Adrenal gland (tissue), 12 donors: ENCODE results near the gene BTBD19. TPM values are rescaled to one million over a fixed set of nuclear protein-coding genes. Genes with fewer than 3 reads are reported as not detected.
"Not testable (repeated sequence)": the region's sequence is repeated elsewhere in the genome, so short reads cannot be mapped to it uniquely, and the experiment has no call there.

ENCODE experiments used
- DNase-seq, 7 donors: peaks; one replicate each; pipeline ENCODE4 v3.0.0-alpha.2; 2019 to 2020
- H3K27ac ChIP-seq, 5 donors: fragments of 200-600 bp; sonication (generic) in 4 of 5; 1 replicate in 3 of 5; 2 replicates in 2 of 5; pipeline versions ENCODE4 v1.5.1 to v1.8.0; 2016 to 2020; ENCODE audit warnings: mild to moderate bottlenecking in 1 of 5
- H3K27me3 ChIP-seq: fragments of 200-600 bp; 2 replicates; pipeline ENCODE4 v1.8.0; 2021
- H3K36me3 ChIP-seq, 2 donors: fragments of 200-600 bp; replicated peaks in 1 of 2; 1 replicate in 1 of 2; 2 replicates in 1 of 2; pipeline versions ENCODE4 v1.5.1 to v1.8.0; 2018 to 2022
- H3K4me1 ChIP-seq, 2 donors: fragments of 200-600 bp; replicated peaks in 1 of 2; 1 replicate in 1 of 2; 2 replicates in 1 of 2; pipeline versions ENCODE4 v1.5.1 to v1.8.0; 2018 to 2021
- H3K4me3 ChIP-seq, 4 donors: fragments of 200-600 bp; sonication (generic) in 3 of 4; one replicate each; pipeline ENCODE4 v1.5.1; 2016 to 2018
- H3K9me3 ChIP-seq, 3 donors: fragments of 200-600 bp; sonication (generic) in 1 of 3; replicated peaks in 1 of 3; 1 replicate in 2 of 3; 2 replicates in 1 of 3; pipeline versions ENCODE4 v1.5.1 to v1.8.0; 2016 to 2021
- CTCF ChIP-seq, 6 experiments: fragments of 450-650 bp in 4 of 6; fragments of 200-600 bp in 2 of 6; sonication (generic) in 1 of 6; IDR thresholded peaks; 1 replicate in 5 of 6; 2 replicates in 1 of 6; pipeline versions ENCODE4 v1.5.1 to v1.8.0; 2016 to 2021; ENCODE audit warnings: antibody characterized with exemption in 6 of 6, mild to moderate bottlenecking in 2 of 6, moderate library complexity in 1 of 6
- POLR2A ChIP-seq, 2 donors: fragments of 450-650 bp; IDR thresholded peaks; one replicate each; pipeline ENCODE4 v1.6.1; 2017; ENCODE audit warnings: antibody characterized with exemption in 2 of 2, mild to moderate bottlenecking in 2 of 2, moderate library complexity in 1 of 2
- WGBS, 4 donors: extraction: QIAGEN DNeasy Blood & Tissue Kit in 2 of 4; methylation state at CpG; one replicate each; pipeline versions ENCODE4 v1.1.5 to v1.1.7; 2013 to 2017; 5-methylcytosine and 5-hydroxymethylcytosine counted together
- intact Hi-C, 2 donors: fragments of 100-400 bp; cut with DNase I; formaldehyde crosslinking; loops; one replicate each; pipeline versions ENCODE4 v1.14.1 to v1.15.0; 2022 to 2023
- polyA plus RNA-seq, 3 donors: library from polyadenylated mRNA; stranded (reverse); fragments of 200-250 nt in 2 of 3; fragments of 350-450 nt in 1 of 3; fragmentation: Illumina TruSeq in 1 of 3; extraction: RNeasy Lipid Tissue Mini Kit (QIAGEN cat#74804) in 1 of 3; gene quantifications; one replicate each; pipeline ENCODE4 v1.2.3, GENCODE V29; 2013 to 2014
- total RNA-seq, 9 donors: library from RNA; depleted of rRNA in 4 of 9; stranded (reverse); fragments of >200 nt in 4 of 9; fragments of 120-200 nt in 1 of 9; fragmentation: NEBNext Ultra II Directional in 1 of 9; extraction: Animal tissue kit (Norgen Biotek cat#: 25700) in 1 of 9; gene quantifications; one replicate each; pipeline versions ENCODE4 v1.1.0 to v1.2.4, GENCODE V29; 2013 to 2023
- donor health status: healthy with polysubstance abuse.
- donor health status: Bipolar disorder and iron deficiency.
- donor health status: DM: yes; HTN: yes; CAD: no.
- donor health status: DM: no; HTN: no; CAD: no.
- donor health status: DM: no; HTN: no; CAD: no.
- donor health status: DM: yes; HTN: yes; CAD: no.

BTBD19 gene
- total and polyA plus RNA-seq, 12 donors = 4.8 to 67.2 (median 21.3) TPM

- WGBS, 4 donors = 25 to 37% (median 29%) methylated on average over 20 to 25 of the region's 25 CpGs
- H3K27ac ChIP-seq = peak overlapping the region; percentile 66 to 93 (median 83)
- H3K4me3 ChIP-seq = peak overlapping the region in 2 of 4 donors; percentile 27 to 56
- H3K27me3 ChIP-seq = no peaks in the 10 kb centered on the region
- H3K36me3 ChIP-seq = no peaks in the 10 kb centered on the region
- TF ChIP-seq CTCF (IDR thresholded peaks at IDR 0.05) = peak in 1 of 6 experiments; percentile 24
- TF ChIP-seq POLR2A (IDR thresholded peaks at IDR 0.05) = no peak
- H3K4me1 ChIP-seq = peaks cover 8 to 17% of the 10 kb centered on the region in 2 donors
- no peaks in the 10 kb centered on the region for H3K9me3 ChIP-seq
- intact Hi-C loops = no loop called here
- peak in 3 of 7 donors; percentile 19 to 65 (median 26) for DNase-seq
These were observed 12.3 kb downstream of the BTBD19 start for GRCh38 chr1:44820328-44821239.

- peak in 1 of 7 donors; percentile 16 for DNase-seq
- intact Hi-C loops = no loop called here
- Histone ChIP-seq H3K4me3 (no peak overlapping the region), H3K4me1 (peaks cover 8 to 17% of the 10 kb centered on the region in 2 donors), H3K9me3 (no peaks in the 10 kb centered on the region), H3K27me3 (no peaks in the 10 kb centered on the region), H3K27ac (no peak overlapping the region), H3K36me3 (no peaks in the 10 kb centered on the region)
- WGBS, 4 donors = 85 to 92% (median 90%) methylated on average over 9 of the region's 9 CpGs
- TF ChIP-seq POLR2A (IDR thresholded peaks at IDR 0.05) (no peak), CTCF (IDR thresholded peaks at IDR 0.05) (no peak)
These were observed 13.0 kb downstream of the BTBD19 start for GRCh38 chr1:44821240-44821715.

- H3K9me3 ChIP-seq = no peaks in the 10 kb centered on the region
- H3K4me1 ChIP-seq = peaks cover 8 to 17% of the 10 kb centered on the region in 2 donors
- H3K36me3 ChIP-seq = no peaks in the 10 kb centered on the region
- H3K27me3 ChIP-seq = no peaks in the 10 kb centered on the region
- WGBS, 4 donors = 73 to 100% (median 85%) methylated on average over 1 to 6 of the region's 6 CpGs
- TF ChIP-seq POLR2A (IDR thresholded peaks at IDR 0.05) (no peak), CTCF (IDR thresholded peaks at IDR 0.05) (no peak)
- no peak overlapping the region for H3K4me3 ChIP-seq
- DNase-seq = peak in 1 of 7 donors; percentile 18
- intact Hi-C loops = no loop called here
- no peak overlapping the region for H3K27ac ChIP-seq
These were observed 13.9 kb downstream of the BTBD19 start for GRCh38 chr1:44822131-44822701.

GRCh38 chr1:44822981-44823451 is 14.7 kb downstream of the BTBD19 start:
- Histone ChIP-seq H3K4me3 (no peak overlapping the region), H3K27me3 (no peaks in the 10 kb centered on the region), H3K27ac (no peak overlapping the region), H3K4me1 (peaks cover 8 to 17% of the 10 kb centered on the region in 2 donors), H3K9me3 (no peaks in the 10 kb centered on the region), H3K36me3 (no peaks in the 10 kb centered on the region)
- peak in 1 of 7 donors; percentile 41 for DNase-seq
- 78 to 89% (median 85%) methylated on average over 7 to 15 of the region's 15 CpGs for WGBS, 4 donors
- intact Hi-C loops = no loop called here
- TF ChIP-seq CTCF (IDR thresholded peaks at IDR 0.05) (no peak), POLR2A (IDR thresholded peaks at IDR 0.05) (no peak)

GRCh38 chr1:44824392-44824791 is 16.1 kb downstream of the BTBD19 start:
- H3K9me3 ChIP-seq, H3K36me3 ChIP-seq, H3K27ac ChIP-seq, H3K4me3 ChIP-seq, H3K27me3 ChIP-seq, intact Hi-C loops: not testable (repeated sequence)
- peaks cover 8 to 11% of the 10 kb centered on the region in 2 donors for H3K4me1 ChIP-seq
- DNase-seq = peak in 1 of 7 donors; percentile 6
- WGBS, 4 donors = 88 to 98% (median 90%) methylated on average over 6 of the region's 6 CpGs
